ENCODE results near the gene CLMN. TPM values are rescaled to one million over a fixed set of nuclear protein-coding genes. Genes with fewer than 3 reads are reported as not detected.

Gene CLMN, protein sequence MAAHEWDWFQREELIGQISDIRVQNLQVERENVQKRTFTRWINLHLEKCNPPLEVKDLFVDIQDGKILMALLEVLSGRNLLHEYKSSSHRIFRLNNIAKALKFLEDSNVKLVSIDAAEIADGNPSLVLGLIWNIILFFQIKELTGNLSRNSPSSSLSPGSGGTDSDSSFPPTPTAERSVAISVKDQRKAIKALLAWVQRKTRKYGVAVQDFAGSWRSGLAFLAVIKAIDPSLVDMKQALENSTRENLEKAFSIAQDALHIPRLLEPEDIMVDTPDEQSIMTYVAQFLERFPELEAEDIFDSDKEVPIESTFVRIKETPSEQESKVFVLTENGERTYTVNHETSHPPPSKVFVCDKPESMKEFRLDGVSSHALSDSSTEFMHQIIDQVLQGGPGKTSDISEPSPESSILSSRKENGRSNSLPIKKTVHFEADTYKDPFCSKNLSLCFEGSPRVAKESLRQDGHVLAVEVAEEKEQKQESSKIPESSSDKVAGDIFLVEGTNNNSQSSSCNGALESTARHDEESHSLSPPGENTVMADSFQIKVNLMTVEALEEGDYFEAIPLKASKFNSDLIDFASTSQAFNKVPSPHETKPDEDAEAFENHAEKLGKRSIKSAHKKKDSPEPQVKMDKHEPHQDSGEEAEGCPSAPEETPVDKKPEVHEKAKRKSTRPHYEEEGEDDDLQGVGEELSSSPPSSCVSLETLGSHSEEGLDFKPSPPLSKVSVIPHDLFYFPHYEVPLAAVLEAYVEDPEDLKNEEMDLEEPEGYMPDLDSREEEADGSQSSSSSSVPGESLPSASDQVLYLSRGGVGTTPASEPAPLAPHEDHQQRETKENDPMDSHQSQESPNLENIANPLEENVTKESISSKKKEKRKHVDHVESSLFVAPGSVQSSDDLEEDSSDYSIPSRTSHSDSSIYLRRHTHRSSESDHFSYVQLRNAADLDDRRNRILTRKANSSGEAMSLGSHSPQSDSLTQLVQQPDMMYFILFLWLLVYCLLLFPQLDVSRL
- 1 to 10 TPM; 3.4 to 4.0 TPM for total RNA-seq

DNA sequence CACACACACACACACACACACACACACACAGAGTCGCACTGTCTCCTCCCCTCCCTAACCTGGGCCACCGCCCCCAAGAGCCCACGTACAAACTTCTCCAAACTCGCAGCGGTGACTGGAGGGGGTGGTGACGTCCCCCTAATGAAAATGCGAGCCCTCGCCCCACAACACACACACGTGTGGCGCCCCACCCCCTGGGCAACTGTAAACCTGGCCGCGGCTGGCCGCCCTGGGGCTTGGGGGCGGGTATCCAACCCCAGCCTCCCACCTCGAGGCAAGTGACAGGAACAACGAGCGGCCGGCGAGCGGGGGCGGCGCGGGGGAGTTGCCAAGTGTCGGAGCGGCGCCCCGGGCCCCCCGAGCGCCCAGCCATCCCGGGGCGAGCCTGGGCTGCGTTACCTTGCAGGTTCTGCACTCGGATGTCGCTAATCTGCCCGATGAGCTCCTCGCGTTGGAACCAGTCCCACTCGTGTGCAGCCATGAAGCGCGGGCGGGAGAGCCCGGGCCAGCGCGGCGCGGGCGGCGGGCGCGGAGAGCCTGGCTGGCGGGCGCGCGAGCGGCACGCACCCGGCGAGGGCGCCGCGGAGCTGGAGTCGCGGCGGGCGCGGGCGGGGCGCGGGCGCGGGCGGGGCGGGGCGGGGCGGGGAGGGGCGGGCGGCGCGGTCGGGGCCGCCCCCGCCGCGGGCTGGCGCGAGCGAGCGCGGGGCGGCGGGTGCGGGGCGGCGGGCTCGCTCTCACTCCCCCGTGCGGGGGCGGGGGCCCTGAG is at the start of gene CLMN:
Gene CLMN, minus strand, starts transcription at position 597 of the 766 bp plus-strand sequence. Its CDS starts 116 bp downstream, at position 481.
- peaks cover 0 to 25% of the 10 kb centered on the region in 2 donors for H3K4me1 ChIP-seq
- H3K36me3 ChIP-seq, result no peaks in the 10 kb centered on the region
- no peak for TF ChIP-seq CTCF (IDR thresholded peaks at IDR 0.05)
- H3K27me3 ChIP-seq, result no peaks in the 10 kb centered on the region
- peak within 1 kb of the TSS; percentile 71 to 87 for H3K4me3 ChIP-seq
- no peak for DNase-seq (ENCODE audit: low spot score)
- H3K27ac ChIP-seq, result peak within 1 kb of the TSS; percentile 81 to 87
- H3K9me3 ChIP-seq, result no peaks in the 10 kb centered on the region

GRCh38 chr14:95365401-95365800 is 45.7 kb upstream of the CLMN start:
- Histone ChIP-seq H3K27ac (no peak overlapping the region), H3K4me3 (no peak overlapping the region), H3K27me3 (peaks cover 0 to under 1% of the 10 kb centered on the region in 2 donors), H3K9me3 (no peaks in the 10 kb centered on the region), H3K36me3 (no peaks in the 10 kb centered on the region), H3K4me1 (peaks cover 0 to 19% of the 10 kb centered on the region in 2 donors)
- no peak for DNase-seq (ENCODE audit: low spot score)
- no peak for TF ChIP-seq CTCF (IDR thresholded peaks at IDR 0.05)

GRCh38 chr14:95364481-95365209 is 44.9 kb upstream of the CLMN start:
- no peak overlapping the region for H3K27ac ChIP-seq

GRCh38 chr14:95363468-95363954 is 43.8 kb upstream of the CLMN start:
- peaks cover 0 to 2% of the 10 kb centered on the region in 2 donors for H3K27me3 ChIP-seq
- no peaks in the 10 kb centered on the region for H3K9me3 ChIP-seq
- no peak overlapping the region for H3K27ac ChIP-seq
- no peak for TF ChIP-seq CTCF (IDR thresholded peaks at IDR 0.05)
- H3K4me3 ChIP-seq, result no peak overlapping the region
- H3K36me3 ChIP-seq, result no peaks in the 10 kb centered on the region
- DNase-seq (ENCODE audit: low spot score), result peak; percentile 48
- H3K4me1 ChIP-seq, result peaks cover 0 to 24% of the 10 kb centered on the region in 2 donors

More at GRCh38 chr14:95364481-95365209, 44.9 kb upstream of the CLMN start:
- H3K27me3 ChIP-seq, result peaks cover 0 to 2% of the 10 kb centered on the region in 2 donors
- no peaks in the 10 kb centered on the region for H3K36me3 ChIP-seq
- H3K9me3 ChIP-seq, result no peaks in the 10 kb centered on the region
- peak; percentile 50 for DNase-seq (ENCODE audit: low spot score)
- H3K4me1 ChIP-seq, result peaks cover 0 to 24% of the 10 kb centered on the region in 2 donors
- no peak overlapping the region for H3K4me3 ChIP-seq
- no peak for TF ChIP-seq CTCF (IDR thresholded peaks at IDR 0.05)

Data from right atrium auricular region (tissue), 2 donors.